Measurements from ENCODE around the gene EFR3B. TPM values are rescaled to one million over a fixed set of nuclear protein-coding genes. Genes with fewer than 3 reads are reported as not detected.

The EFR3B gene
- polyA plus RNA-seq, 3 donors, result not detected

DNA sequence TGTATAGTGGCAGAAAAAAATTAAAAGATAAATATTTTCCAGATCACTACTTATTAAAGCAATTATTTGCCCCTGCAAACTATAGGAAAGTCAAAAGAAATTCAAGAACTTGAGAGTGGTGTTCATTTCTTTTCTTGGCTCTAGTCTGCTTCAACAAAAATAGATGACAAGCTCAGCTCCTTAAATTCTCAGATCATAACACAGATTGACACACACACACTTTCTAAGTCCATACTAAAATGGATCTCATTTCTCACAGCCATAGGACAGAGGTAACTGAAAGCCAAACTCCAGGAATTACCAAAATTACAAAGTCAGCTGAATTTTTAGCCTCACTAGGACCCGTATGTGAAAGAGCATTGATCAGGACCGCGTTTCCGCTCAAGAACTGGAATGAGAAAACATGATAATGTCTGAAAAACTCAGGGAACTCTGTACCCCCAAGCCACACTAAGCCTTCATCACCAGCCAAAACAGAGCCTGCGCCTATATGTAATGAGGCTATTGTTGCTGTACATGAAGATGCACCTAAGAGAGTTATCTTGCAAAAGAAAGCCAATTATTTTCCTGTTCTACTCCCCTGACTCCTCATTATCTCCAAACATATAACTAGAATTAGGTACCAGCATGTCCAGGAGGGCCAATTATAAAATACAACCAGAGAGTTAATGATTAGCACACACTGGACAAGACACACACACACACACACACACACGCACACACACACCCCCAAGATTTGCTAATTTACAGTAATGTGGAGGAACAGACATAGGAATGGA lies 16.5 kb upstream of the EFR3B start:
- H3K36me3 ChIP-seq (replicated peaks in 1 of 2; ENCODE audit: control insufficient read depth in 1 of 2, insufficient read depth in 2 of 2, low read length in 2 of 2), result no peaks in the 10 kb centered on the region
- no peaks in the 10 kb centered on the region for H3K27me3 ChIP-seq (ENCODE audit: control insufficient read depth in 2 of 2, insufficient read depth in 2 of 2, low read length in 2 of 2)
- H2AFZ ChIP-seq (ENCODE audit: insufficient read depth, low read depth, low read length, poor library complexity, severe bottlenecking), result no peak overlapping the region
- H3K79me2 ChIP-seq (ENCODE audit: insufficient read depth, low read length), result no peaks in the 10 kb centered on the region
- TF ChIP-seq, protein P1, sequence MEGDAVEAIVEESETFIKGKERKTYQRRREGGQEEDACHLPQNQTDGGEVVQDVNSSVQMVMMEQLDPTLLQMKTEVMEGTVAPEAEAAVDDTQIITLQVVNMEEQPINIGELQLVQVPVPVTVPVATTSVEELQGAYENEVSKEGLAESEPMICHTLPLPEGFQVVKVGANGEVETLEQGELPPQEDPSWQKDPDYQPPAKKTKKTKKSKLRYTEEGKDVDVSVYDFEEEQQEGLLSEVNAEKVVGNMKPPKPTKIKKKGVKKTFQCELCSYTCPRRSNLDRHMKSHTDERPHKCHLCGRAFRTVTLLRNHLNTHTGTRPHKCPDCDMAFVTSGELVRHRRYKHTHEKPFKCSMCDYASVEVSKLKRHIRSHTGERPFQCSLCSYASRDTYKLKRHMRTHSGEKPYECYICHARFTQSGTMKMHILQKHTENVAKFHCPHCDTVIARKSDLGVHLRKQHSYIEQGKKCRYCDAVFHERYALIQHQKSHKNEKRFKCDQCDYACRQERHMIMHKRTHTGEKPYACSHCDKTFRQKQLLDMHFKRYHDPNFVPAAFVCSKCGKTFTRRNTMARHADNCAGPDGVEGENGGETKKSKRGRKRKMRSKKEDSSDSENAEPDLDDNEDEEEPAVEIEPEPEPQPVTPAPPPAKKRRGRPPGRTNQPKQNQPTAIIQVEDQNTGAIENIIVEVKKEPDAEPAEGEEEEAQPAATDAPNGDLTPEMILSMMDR (IDR thresholded peaks at IDR 0.05), result no peak
- no peaks in the 10 kb centered on the region for H3K9me3 Mint-ChIP-seq
- no peak overlapping the region for H3K4me2 ChIP-seq (replicated peaks; ENCODE audit: extremely low read depth, low read length, poor library complexity, severe bottlenecking)
- 100% methylated on average over 1 of the region's 6 CpGs for WGBS (ENCODE audit: insufficient coverage)
- intact Hi-C loops (cut with micrococcal nuclease), result no loop called here
- H3K4me3 ChIP-seq (replicated peaks in 1 of 3; ENCODE audit: low read depth in 2 of 3, low read length in 3 of 3), result no peak overlapping the region
- H3K27me3 Mint-ChIP-seq (ENCODE audit: low read depth in 3 of 3), result peaks cover 0 to 7% (median 5%) of the 10 kb centered on the region in 3 donors
- H4K20me1 ChIP-seq (ENCODE audit: insufficient read depth, low read length), result no peaks in the 10 kb centered on the region
- H3K36me3 Mint-ChIP-seq, result no peaks in the 10 kb centered on the region
- H3K27ac Mint-ChIP-seq, result no peak overlapping the region
- no peak overlapping the region for H3K4me3 Mint-ChIP-seq
- no peak overlapping the region for H3K9ac ChIP-seq (ENCODE audit: insufficient read depth, low read length, poor library complexity, severe bottlenecking)
- H3K4me1 ChIP-seq (ENCODE audit: control insufficient read depth in 1 of 2, insufficient read depth in 2 of 2, low read length in 2 of 2), result peaks cover 3 to 6% of the 10 kb centered on the region in 2 donors
- DNase-seq, result no peak
- peaks cover 5% of the 10 kb centered on the region for H3K4me1 Mint-ChIP-seq
- H3K9me3 ChIP-seq (replicated peaks in 1 of 2; ENCODE audit: control insufficient read depth in 1 of 2, insufficient read depth in 1 of 2, low read length in 2 of 2), result no peaks in the 10 kb centered on the region
- no peak overlapping the region for H3K27ac ChIP-seq (ENCODE audit: low read depth in 1 of 2, low read length in 2 of 2)

DNA sequence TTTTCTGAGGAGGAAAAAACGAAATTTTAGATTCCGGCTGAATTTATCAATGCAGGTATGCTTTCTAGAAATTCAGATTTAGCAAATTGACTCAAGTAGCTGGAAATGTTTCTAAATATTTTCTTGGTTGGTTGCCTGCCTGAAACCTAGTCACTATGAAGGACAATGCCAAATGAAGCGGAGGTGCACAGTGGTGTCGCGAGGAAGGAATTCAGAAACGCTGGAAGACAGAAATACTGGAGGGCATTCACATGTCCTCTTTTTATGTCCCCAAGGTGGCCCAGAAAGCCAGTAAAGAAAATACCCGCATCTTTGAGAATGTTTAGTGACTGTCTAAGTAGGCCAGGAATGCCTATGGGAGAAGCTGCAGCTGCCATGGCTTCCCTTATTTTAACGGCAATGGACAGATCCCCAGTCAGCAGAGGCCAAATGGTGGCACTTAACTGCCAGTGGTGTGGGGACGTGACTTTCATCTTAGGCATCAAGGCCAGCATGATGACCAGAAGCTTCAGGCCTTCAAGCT lies 15.8 kb upstream of the EFR3B start:
- Mint-ChIP-seq H3K4me1 (peaks cover 12% of the 10 kb centered on the region), H3K27ac (no peak overlapping the region), H3K9me3 (no peaks in the 10 kb centered on the region), H3K36me3 (no peaks in the 10 kb centered on the region), H3K27me3 (ENCODE audit: low read depth in 3 of 3) (peaks cover 0 to 7% (median 5%) of the 10 kb centered on the region in 3 donors), H3K4me3 (no peak overlapping the region)
- TF ChIP-seq, protein P1 (IDR thresholded peaks at IDR 0.05), result no peak
- no peaks in the 10 kb centered on the region for H3K27me3 ChIP-seq (ENCODE audit: control insufficient read depth in 2 of 2, insufficient read depth in 2 of 2, low read length in 2 of 2)
- WGBS (ENCODE audit: insufficient coverage), result 97% methylated on average over 9 of the region's 9 CpGs
- no peaks in the 10 kb centered on the region for H3K79me2 ChIP-seq (ENCODE audit: insufficient read depth, low read length)
- no peak overlapping the region for H3K4me2 ChIP-seq (replicated peaks; ENCODE audit: extremely low read depth, low read length, poor library complexity, severe bottlenecking)
- peaks cover 10 to 13% of the 10 kb centered on the region in 2 donors for H3K4me1 ChIP-seq (ENCODE audit: control insufficient read depth in 1 of 2, insufficient read depth in 2 of 2, low read length in 2 of 2)
- no peak overlapping the region for H3K9ac ChIP-seq (ENCODE audit: insufficient read depth, low read length, poor library complexity, severe bottlenecking)
- no peak overlapping the region for H2AFZ ChIP-seq (ENCODE audit: insufficient read depth, low read depth, low read length, poor library complexity, severe bottlenecking)
- no peak for DNase-seq
- no peak overlapping the region for H3K27ac ChIP-seq (ENCODE audit: low read depth in 1 of 2, low read length in 2 of 2)
- no peak overlapping the region for H3K4me3 ChIP-seq (replicated peaks in 1 of 3; ENCODE audit: low read depth in 2 of 3, low read length in 3 of 3)
- H4K20me1 ChIP-seq (ENCODE audit: insufficient read depth, low read length), result no peaks in the 10 kb centered on the region
- no peaks in the 10 kb centered on the region for H3K36me3 ChIP-seq (replicated peaks in 1 of 2; ENCODE audit: control insufficient read depth in 1 of 2, insufficient read depth in 2 of 2, low read length in 2 of 2)
- intact Hi-C loops (cut with micrococcal nuclease), result no loop called here
- no peaks in the 10 kb centered on the region for H3K9me3 ChIP-seq (replicated peaks in 1 of 2; ENCODE audit: control insufficient read depth in 1 of 2, insufficient read depth in 1 of 2, low read length in 2 of 2)
